Measurements from ENCODE around the gene TTC13. TPM values are rescaled to one million over a fixed set of nuclear protein-coding genes. Genes with fewer than 3 reads are reported as not detected.

The TTC13 gene
- total and polyA plus RNA-seq, 10 of the 15 experiments (the other 5 are each of a cell fraction or from before 2014, with no cell fraction given): 5.8 to 30.8 (median 18.5) TPM

- 81% methylated on average over 2 of the region's 2 CpGs for WGBS (ENCODE audit: insufficient coverage, insufficient replicate concordance, low lambda C conversion rate, missing lambda C conversion rate)
- Histone ChIP-seq H3K36me3 (ENCODE audit: control insufficient read depth in 2 of 2, insufficient read depth in 2 of 2, low read length in 1 of 2) (peaks cover 0 to 14% of the 10 kb centered on the region in 2 experiments), H4K20me1 (ENCODE audit: control insufficient read depth, insufficient read depth) (no peaks in the 10 kb centered on the region), H3K4me1 (ENCODE audit: control insufficient read depth, insufficient read depth, low read length) (no peaks in the 10 kb centered on the region), H3K4me3 (no peak overlapping the region), H3K27me3 (replicated peaks in 1 of 2; ENCODE audit: control insufficient read depth in 2 of 2, insufficient read depth in 2 of 2, low read length in 1 of 2) (no peaks in the 10 kb centered on the region), H3K27ac (ENCODE audit: control insufficient read depth, insufficient read depth) (no peak overlapping the region), H3K9ac (ENCODE audit: control insufficient read depth, insufficient read depth, low read length) (no peak overlapping the region), H3K79me2 (ENCODE audit: control insufficient read depth, insufficient read depth, low read length) (no peaks in the 10 kb centered on the region), H3K9me3 (replicated peaks; ENCODE audit: control insufficient read depth, insufficient read depth, low read length) (no peaks in the 10 kb centered on the region), H3K4me2 (ENCODE audit: control insufficient read depth, insufficient read depth) (no peak overlapping the region), H2AFZ (ENCODE audit: control insufficient read depth, low read depth, low read length) (no peak overlapping the region)
- ChIA-PET POLR2A (no interaction called here), RAD21 (ENCODE audit: unreplicated experiment) (no interaction called here), SMC1A (ENCODE audit: uncharacterized antibody, unreplicated experiment) (interaction anchor here (0.7 kb wide), 1 partner anchor 179 kb away, joined by 4 read pairs; no protein-coding TSS in a partner anchor), CTCF (interaction anchor here (0.9 to 7.1 kb wide), 4 partner anchors 66 to 297 kb away, joined by 3 to 30 read pairs (median 16); partner anchors contain the start of genes ARV1 and TTC13)
- BruUV-seq (replicated peaks): no TSS peak
- TF ChIP-seq HSF1 (IDR thresholded peaks at IDR 0.05; ENCODE audit: low read depth, low read length): no peak
- TF ChIP-seq RELB (IDR thresholded peaks at IDR 0.05; ENCODE audit: low read depth): no peak
- TF ChIP-seq IRF5 (IDR thresholded peaks at IDR 0.05; ENCODE audit: borderline replicate concordance): no peak
- TF ChIP-seq SMC3 (IDR thresholded peaks at IDR 0.05; ENCODE audit: borderline replicate concordance, low read length): no peak
- no peak for TF ChIP-seq RUNX3 (IDR thresholded peaks at IDR 0.05; ENCODE audit: low read length)
- no peak for TF ChIP-seq BCL11A (IDR thresholded peaks at IDR 0.05; ENCODE audit: low read depth, low read length)
- TF ChIP-seq ZSCAN29 (IDR thresholded peaks at IDR 0.05): no peak
- no peak for TF ChIP-seq BRCA1 (IDR thresholded peaks at IDR 0.05; ENCODE audit: low read depth, low read length)
- intact Hi-C loops (cut with micrococcal nuclease; ENCODE audit: unreplicated experiment): no loop called here
- FAIRE-seq: no peak
- in situ Hi-C loops (cut with MboI): loop anchor here (10.0 kb wide), 1 partner anchor 181 kb away; no protein-coding TSS in a partner anchor
- ATAC-seq: no peak
- DNase-seq (ENCODE audit: low read depth, low spot score): no peak
Measured at GRCh38 chr1:230913496-230913895, 65.2 kb downstream of the TTC13 start.

All from GM12878 (cell line).